NCI-H1092 treated with DMSO at 0.1 percent for 48 hours (cell line): Measurements from ENCODE around the gene SMAP1.

ENCODE experiments used
- DNase-seq: peaks from one replicate; lab custom pipeline; 2025; lab: John Stamatoyannopoulos, UW

The SMAP1 gene

GRCh38 chr6:70842541-70842940 is 174.9 kb downstream of the SMAP1 start:
- no peak for DNase-seq

- no peak for DNase-seq
These were observed 175.7 kb downstream of the SMAP1 start for GRCh38 chr6:70843328-70843918.

GRCh38 chr6:70844301-70844700 is 176.6 kb downstream of the SMAP1 start:
- DNase-seq = no peak

GRCh38 chr6:70846207-70846835 is 178.6 kb downstream of the SMAP1 start:
- no peak for DNase-seq

- DNase-seq = no peak
These were observed 179.7 kb downstream of the SMAP1 start for GRCh38 chr6:70847106-70848084.

- no peak for DNase-seq
These were observed 181.8 kb downstream of the SMAP1 start for GRCh38 chr6:70849348-70850069.

GRCh38 chr6:70852667-70853246 is 185.1 kb downstream of the SMAP1 start:
- no peak for DNase-seq

- DNase-seq = no peak
These were observed 189.8 kb downstream of the SMAP1 start for GRCh38 chr6:70857387-70858077.

GRCh38 chr6:70860045-70860444 is 192.4 kb downstream of the SMAP1 start:
- DNase-seq = no peak

GRCh38 chr6:70860920-70861319 is 193.2 kb downstream of the SMAP1 start:
- DNase-seq = no peak

GRCh38 chr6:70863343-70863742 is 195.7 kb downstream of the SMAP1 start:
- no peak for DNase-seq

GRCh38 chr6:70864401-70864800 is 196.7 kb downstream of the SMAP1 start:
- DNase-seq = no peak

GRCh38 chr6:70872469-70872868 is 204.8 kb downstream of the SMAP1 start:
- DNase-seq = no peak

GRCh38 chr6:70874181-70874913 is 206.7 kb downstream of the SMAP1 start:
- no peak for DNase-seq

GRCh38 chr6:70879496-70879895 is 211.8 kb downstream of the SMAP1 start:
- no peak for DNase-seq

GRCh38 chr6:70884074-70884983 is 216.6 kb downstream of the SMAP1 start:
- DNase-seq = peak; percentile 54

GRCh38 chr6:70886071-70886470 is 218.4 kb downstream of the SMAP1 start:
- DNase-seq = no peak

- DNase-seq = no peak
These were observed 219.0 kb downstream of the SMAP1 start for GRCh38 chr6:70886661-70887060.

GRCh38 chr6:70889270-70889669 is 221.6 kb downstream of the SMAP1 start:
- DNase-seq = no peak
